Endothelial cell of umbilical vein (primary cell): ENCODE data around the gene ACBD7.

Source experiments
- CTCF ChIP-seq, 2 donors: IDR thresholded peaks; 1 replicate in 1 of 2; 2 replicates in 1 of 2; pipeline ENCODE4 v1.5.1; 2011; ENCODE audit warnings: low read length in 2 of 2, mild to moderate bottlenecking in 2 of 2, moderate library complexity in 2 of 2, control low read depth in 1 of 2, inconsistent platforms in 1 of 2, low read depth in 1 of 2; ENCODE audit not compliant: insufficient read depth in 1 of 2; ENCODE audit errors: extremely low read depth in 1 of 2
- EZH2 ChIP-seq: IDR thresholded peaks from 2 replicates; pipeline ENCODE4 v1.6.1; 2012; ENCODE audit warnings: borderline replicate concordance, low read depth, mild to moderate bottlenecking, moderate library complexity, low read length, inconsistent platforms; ENCODE audit not compliant: severe bottlenecking
- FOS ChIP-seq: IDR thresholded peaks from 2 replicates; pipeline ENCODE4 v1.6.1; 2011; ENCODE audit warnings: mild to moderate bottlenecking, low read length, moderate library complexity, borderline replicate concordance; ENCODE audit not compliant: insufficient read depth
- JUN ChIP-seq: IDR thresholded peaks from 2 replicates; pipeline ENCODE4 v1.6.1; 2011; ENCODE audit warnings: borderline replicate concordance, low read depth; ENCODE audit not compliant: insufficient read length, insufficient read depth
- MAX ChIP-seq: IDR thresholded peaks from 2 replicates; pipeline ENCODE4 v1.6.1; 2011; ENCODE audit not compliant: insufficient read depth, insufficient read length
- MYC ChIP-seq: IDR thresholded peaks from one replicate; pipeline ENCODE4 v1.6.1; 2011; ENCODE audit warnings: mild to moderate bottlenecking, low read depth, low read length
- POLR2A ChIP-seq: IDR thresholded peaks from 2 replicates; pipeline ENCODE4 v1.6.1; 2012; ENCODE audit warnings: low read depth, mild to moderate bottlenecking, control low read depth, low read length
- POLR2AphosphoS5 ChIP-seq: IDR thresholded peaks from 2 replicates; pipeline ENCODE4 v1.6.1; 2012; ENCODE audit warnings: low read depth, mild to moderate bottlenecking, control low read depth, low read length, moderate library complexity; ENCODE audit not compliant: insufficient read depth

GRCh38 chr10:15106352-15107013, 17.9 kb upstream of the ACBD7 start:
- TF ChIP-seq CTCF (IDR thresholded peaks at IDR 0.05; ENCODE audit: extremely low read depth in 1 of 2, insufficient read depth in 1 of 2, low read depth in 1 of 2, low read length in 2 of 2), result peak; percentile 81 to 83
- no peak for TF ChIP-seq POLR2AphosphoS5
- TF ChIP-seq POLR2A, result no peak
- no peak for TF ChIP-seq EZH2
- no peak for TF ChIP-seq MAX
- no peak for TF ChIP-seq MYC
- no peak for TF ChIP-seq JUN
- no peak for TF ChIP-seq FOS
